Transverse colon (tissue), 4 donors: ENCODE measurements around the gene LRRC46. TPM values are rescaled to one million over a fixed set of nuclear protein-coding genes. Genes with fewer than 3 reads are reported as not detected.

Experiments used
- DNase-seq: peaks from one replicate; pipeline ENCODE4 v3.0.0-alpha.2; 2019
- H3K27ac ChIP-seq, 4 donors: fragments of 200-600 bp; sonication (generic); 2 replicates each; pipeline ENCODE4 v1.5.1; 2016 to 2018; ENCODE audit warnings: inconsistent platforms in 4 of 4
- H3K27me3 ChIP-seq: fragments of 200-600 bp; sonication (generic); 2 replicates; pipeline ENCODE4 v1.5.1; 2017; ENCODE audit warnings: inconsistent platforms
- H3K36me3 ChIP-seq, 4 donors: fragments of 200-600 bp; sonication (generic); 2 replicates each; pipeline ENCODE4 v1.5.1; 2017 to 2019; ENCODE audit warnings: inconsistent platforms in 4 of 4
- H3K4me1 ChIP-seq, 4 donors: fragments of 200-600 bp; sonication (generic); 2 replicates each; pipeline ENCODE4 v1.5.1; 2017 to 2020; ENCODE audit warnings: inconsistent platforms in 4 of 4
- H3K4me3 ChIP-seq, 4 donors: fragments of 200-600 bp; sonication (generic); 1 replicate in 1 of 4; 2 replicates in 3 of 4; pipeline versions ENCODE4 v1.5.1 to v1.6.1; 2017 to 2019; ENCODE audit warnings: inconsistent platforms in 4 of 4
- H3K9me3 ChIP-seq, 2 donors: fragments of 200-600 bp; sonication (generic); 2 replicates each; pipeline ENCODE4 v1.5.1; 2017 to 2019; ENCODE audit warnings: inconsistent platforms in 2 of 2
- CTCF ChIP-seq, 5 experiments: fragments of 200-600 bp in 3 of 5; fragments of 450-650 bp in 2 of 5; sonication (generic) in 3 of 5; IDR thresholded peaks; 1 replicate in 2 of 5; 2 replicates in 3 of 5; pipeline ENCODE4 v1.5.1; 2016 to 2017; ENCODE audit warnings: antibody characterized with exemption in 5 of 5, inconsistent platforms in 3 of 5, mild to moderate bottlenecking in 2 of 5, moderate library complexity in 1 of 5
- EP300 ChIP-seq: sonication (generic); formaldehyde crosslinking; IDR thresholded peaks from one replicate; pipeline ENCODE4 v1.6.1; 2017; ENCODE audit warnings: antibody characterized with exemption, low read depth
- POLR2A ChIP-seq: fragments of 450-650 bp; IDR thresholded peaks from one replicate; pipeline ENCODE4 v1.6.1; 2016; ENCODE audit warnings: antibody characterized with exemption, mild to moderate bottlenecking, moderate library complexity
- POLR2AphosphoS5 ChIP-seq, 3 donors: sonication (generic); formaldehyde crosslinking; IDR thresholded peaks; one replicate each; pipeline ENCODE4 v1.6.1; 2016; ENCODE audit warnings: antibody characterized with exemption in 3 of 3
- WGBS, 2 donors: methylation state at CpG; one replicate each; pipeline ENCODE4 v1.1.5; 2018; ENCODE audit warnings: low coverage in 1 of 2; 5-methylcytosine and 5-hydroxymethylcytosine counted together
- in situ Hi-C, 4 donors: fragments of 200-750 bp; cut with MboI; loops; one replicate each; pipeline versions ENCODE4 v1.15.0 to v1.15.1; 2017; ENCODE audit warnings: low sequenced_read_pairs in 3 of 4, low pct_ligation_motif_present in 1 of 4, low pct_unique_long_range_greater_than_20kb in 1 of 4
- intact Hi-C: fragments of 100-400 bp; cut with DNase I; formaldehyde crosslinking; loops from one replicate; pipeline ENCODE4 v1.15.1; 2023; ENCODE audit warnings: low total_unique reads
- total RNA-seq, 4 donors: library from RNA; depleted of rRNA; stranded (reverse); fragments of >200 nt; gene quantifications; one replicate each; pipeline ENCODE4 v1.1.0, GENCODE V29; 2016

Gene LRRC46
- total RNA-seq, 4 donors from 2014 or later: 0.48 to 0.80 TPM; not detected in 2

- 94% methylated on average over 21 of the region's 21 CpGs; no CpG with 5 or more reads in 1 of the 2 donors for WGBS, 2 donors
Observed at GRCh38 chr17:47815106-47815918, 16.2 kb upstream of the LRRC46 start.

GRCh38 chr17:47816111-47816735 is 15.2 kb upstream of the LRRC46 start:
- H3K27me3 ChIP-seq: no peaks in the 10 kb centered on the region
- no peaks in the 10 kb centered on the region for H3K9me3 ChIP-seq
- no peak for DNase-seq
- intact Hi-C loops (no loop called here), in situ Hi-C loops (no loop called here)
- H3K4me1 ChIP-seq: peaks cover 0 to 37% (median 27%) of the 10 kb centered on the region in 4 donors
- TF ChIP-seq EP300 (no peak), POLR2A (no peak), CTCF (IDR thresholded peaks at IDR 0.05) (no peak), POLR2AphosphoS5 (IDR thresholded peaks at IDR 0.05) (no peak)
- H3K36me3 ChIP-seq: peaks cover 0 to 39% (median 16%) of the 10 kb centered on the region in 4 donors
- H3K4me3 ChIP-seq: no peak overlapping the region
- no peak overlapping the region for H3K27ac ChIP-seq
- 96% methylated on average over 21 of the region's 21 CpGs; no CpG with 5 or more reads in 1 of the 2 donors for WGBS, 2 donors

More at GRCh38 chr17:47815106-47815918, 16.2 kb upstream of the LRRC46 start:
- Histone ChIP-seq H3K27ac (no peak overlapping the region), H3K9me3 (no peaks in the 10 kb centered on the region), H3K27me3 (no peaks in the 10 kb centered on the region), H3K4me1 (peaks cover 0 to 37% (median 25%) of the 10 kb centered on the region in 4 donors), H3K36me3 (peaks cover 0 to 39% (median 16%) of the 10 kb centered on the region in 4 donors), H3K4me3 (no peak overlapping the region)
- DNase-seq: no peak
- TF ChIP-seq CTCF (IDR thresholded peaks at IDR 0.05): no peak
- TF ChIP-seq POLR2A: no peak
- TF ChIP-seq POLR2AphosphoS5 (IDR thresholded peaks at IDR 0.05): no peak
- TF ChIP-seq EP300: no peak
- in situ Hi-C loops: no loop called here
- intact Hi-C loops: no loop called here

GRCh38 chr17:47816947-47817346 is 14.5 kb upstream of the LRRC46 start:
- in situ Hi-C loops (no loop called here), intact Hi-C loops (no loop called here)
- Histone ChIP-seq H3K27me3 (no peaks in the 10 kb centered on the region), H3K4me3 (no peak overlapping the region), H3K9me3 (no peaks in the 10 kb centered on the region), H3K4me1 (peaks cover 1 to 36% (median 25%) of the 10 kb centered on the region in 4 donors), H3K27ac (no peak overlapping the region), H3K36me3 (peaks cover 0 to 39% (median 16%) of the 10 kb centered on the region in 4 donors)
- no peak for TF ChIP-seq POLR2AphosphoS5 (IDR thresholded peaks at IDR 0.05)
- TF ChIP-seq EP300: no peak
- TF ChIP-seq CTCF (IDR thresholded peaks at IDR 0.05): no peak
- no peak for TF ChIP-seq POLR2A
- 92 to 97% methylated on average over 6 to 10 of the region's 10 CpGs for WGBS, 2 donors
- no peak for DNase-seq

GRCh38 chr17:47818002-47818695 is 13.3 kb upstream of the LRRC46 start:
- 71 to 88% methylated on average over 1 to 11 of the region's 11 CpGs for WGBS, 2 donors
- intact Hi-C loops: no loop called here
- Histone ChIP-seq H3K36me3 (peaks cover 0 to 39% (median 16%) of the 10 kb centered on the region in 4 donors), H3K9me3 (no peaks in the 10 kb centered on the region), H3K4me1 (peaks cover 6 to 38% (median 29%) of the 10 kb centered on the region in 4 donors), H3K27me3 (no peaks in the 10 kb centered on the region), H3K4me3 (no peak overlapping the region), H3K27ac (no peak overlapping the region)
- in situ Hi-C loops: no loop called here
- no peak for DNase-seq
- TF ChIP-seq CTCF (IDR thresholded peaks at IDR 0.05) (no peak), EP300 (no peak), POLR2A (no peak), POLR2AphosphoS5 (IDR thresholded peaks at IDR 0.05) (no peak)
